ENCODE results near the gene C3orf20. TPM values are rescaled to one million over a fixed set of nuclear protein-coding genes. Genes with fewer than 3 reads are reported as not detected.
A peak's percentile ranks its signal among the peaks of the same experiment; 100 is the strongest.
"Not testable (repeated sequence)": the region's sequence is repeated elsewhere in the genome, so short reads cannot be mapped to it uniquely, and the experiment has no call there.

The C3orf20 gene
- total RNA-seq, 1 experiment from 2014 or later = not detected

- no peak for TF ChIP-seq CDX4 (CRISPR knock-in tag; IDR thresholded peaks at IDR 0.05; ENCODE audit: borderline replicate concordance)
- no peak for TF ChIP-seq PRRX2 (CRISPR knock-in tag; IDR thresholded peaks at IDR 0.05)
Measured at GRCh38 chr3:14651440-14652251, 23.3 kb upstream of the C3orf20 start, which contains the start of gene CCDC174 (continued).

- H3K4me3 Mint-ChIP-seq = peak overlapping the region; percentile 97
- peaks cover 20% of the 10 kb centered on the region for H3K36me3 Mint-ChIP-seq
- H3K27ac Mint-ChIP-seq = peak overlapping the region; percentile 100
- ATAC-seq; H3K27me3 Mint-ChIP-seq (ENCODE audit: low read depth); H3K9me3 Mint-ChIP-seq; DNase-seq (ENCODE audit: low spot score); H3K4me1 Mint-ChIP-seq: not testable (repeated sequence)
- ChIA-PET POLR2A (interaction anchor here (0.6 kb wide), 1 partner anchor 118 kb away, joined by 6 read pairs; no protein-coding TSS in a partner anchor), CTCF (interaction anchor here (0.6 to 2.3 kb wide), 6 partner anchors 49 to 399 kb away, joined by 3 to 10 read pairs (median 4); no protein-coding TSS in a partner anchor)
Measured at GRCh38 chr3:14652360-14652907, 22.5 kb upstream of the C3orf20 start.

- Mint-ChIP-seq H3K4me3 (no peak overlapping the region), H3K9me3 (no peaks in the 10 kb centered on the region), H3K36me3 (peaks cover 59% of the 10 kb centered on the region), H3K27ac (no peak overlapping the region), H3K27me3 (ENCODE audit: low read depth) (no peaks in the 10 kb centered on the region), H3K4me1 (0 out of 2 replicates have a peak, but pooled peaks cover 3% of the 10 kb centered on the region)
- CTCF ChIA-PET = no interaction called here
- DNase-seq (ENCODE audit: low spot score) = no peak
- POLR2A ChIA-PET = no interaction called here
- no peak for ATAC-seq
- TF ChIP-seq FOXK1 (CRISPR knock-in tag; IDR thresholded peaks at IDR 0.05) (no peak), ZNF671 (CRISPR knock-in tag; IDR thresholded peaks at IDR 0.05) (no peak), IRF2 (CRISPR knock-in tag; IDR thresholded peaks at IDR 0.05; ENCODE audit: borderline replicate concordance, low read depth) (no peak), ZNF416 (CRISPR knock-in tag; IDR thresholded peaks at IDR 0.05) (no peak), ZNF232 (CRISPR knock-in tag; IDR thresholded peaks at IDR 0.05) (no peak), ZNF138 (CRISPR knock-in tag; conservative IDR thresholded peaks at IDR 0.05) (no peak), USF2 (CRISPR knock-in tag; IDR thresholded peaks at IDR 0.05) (no peak), E2F1 (CRISPR knock-in tag; IDR thresholded peaks at IDR 0.05) (no peak), ZBTB21 (CRISPR knock-in tag; IDR thresholded peaks at IDR 0.05; ENCODE audit: borderline replicate concordance) (no peak), ZNF425 (CRISPR knock-in tag; conservative IDR thresholded peaks at IDR 0.05) (no peak), ZNF219 (CRISPR knock-in tag; IDR thresholded peaks at IDR 0.05; ENCODE audit: borderline replicate concordance) (no peak), TP53 (CRISPR knock-in tag; IDR thresholded peaks at IDR 0.05) (no peak), FOXP1 (CRISPR knock-in tag; IDR thresholded peaks at IDR 0.05; ENCODE audit: borderline replicate concordance) (no peak), USF1 (CRISPR knock-in tag; IDR thresholded peaks at IDR 0.05) (no peak), MAX (CRISPR knock-in tag; IDR thresholded peaks at IDR 0.05) (no peak), KAT7 (CRISPR knock-in tag; IDR thresholded peaks at IDR 0.05; ENCODE audit: borderline replicate concordance) (no peak)
Measured at GRCh38 chr3:14657579-14657978, 17.4 kb upstream of the C3orf20 start.

Measured in WTC11 (cell line).